HG03378 (cell line): ENCODE measurements around the gene EPHA10.

Experiments used
- ATAC-seq: cut with Tn5 transposase; IDR thresholded peaks from one replicate; pipeline ENCODE4 v1.9.1; 2021; ENCODE audit warnings: mild to moderate bottlenecking, moderate library complexity; ENCODE audit not compliant: unreplicated experiment

EPHA10 gene

DNA sequence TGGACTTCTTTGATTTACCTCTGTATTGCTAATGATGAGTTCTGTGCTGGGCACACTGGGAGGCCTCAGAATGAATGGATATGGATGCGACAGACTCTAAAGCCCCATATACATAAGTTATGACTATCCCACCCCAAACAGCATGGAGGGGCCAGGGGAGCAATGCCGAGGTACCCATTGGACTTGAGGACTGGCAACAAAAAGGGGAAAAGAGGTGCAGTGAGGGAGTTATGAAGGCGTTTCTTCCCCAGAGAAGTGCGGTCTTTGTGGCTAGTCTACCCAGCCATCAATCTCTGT is 87.8 kb downstream of the EPHA10 start:
- ATAC-seq, result no peak

- no peak for ATAC-seq
Measured at GRCh38 chr1:37676281-37677142, 88.4 kb downstream of the EPHA10 start.

- no peak for ATAC-seq
Measured at GRCh38 chr1:37673920-37674319, 91.0 kb downstream of the EPHA10 start.

DNA sequence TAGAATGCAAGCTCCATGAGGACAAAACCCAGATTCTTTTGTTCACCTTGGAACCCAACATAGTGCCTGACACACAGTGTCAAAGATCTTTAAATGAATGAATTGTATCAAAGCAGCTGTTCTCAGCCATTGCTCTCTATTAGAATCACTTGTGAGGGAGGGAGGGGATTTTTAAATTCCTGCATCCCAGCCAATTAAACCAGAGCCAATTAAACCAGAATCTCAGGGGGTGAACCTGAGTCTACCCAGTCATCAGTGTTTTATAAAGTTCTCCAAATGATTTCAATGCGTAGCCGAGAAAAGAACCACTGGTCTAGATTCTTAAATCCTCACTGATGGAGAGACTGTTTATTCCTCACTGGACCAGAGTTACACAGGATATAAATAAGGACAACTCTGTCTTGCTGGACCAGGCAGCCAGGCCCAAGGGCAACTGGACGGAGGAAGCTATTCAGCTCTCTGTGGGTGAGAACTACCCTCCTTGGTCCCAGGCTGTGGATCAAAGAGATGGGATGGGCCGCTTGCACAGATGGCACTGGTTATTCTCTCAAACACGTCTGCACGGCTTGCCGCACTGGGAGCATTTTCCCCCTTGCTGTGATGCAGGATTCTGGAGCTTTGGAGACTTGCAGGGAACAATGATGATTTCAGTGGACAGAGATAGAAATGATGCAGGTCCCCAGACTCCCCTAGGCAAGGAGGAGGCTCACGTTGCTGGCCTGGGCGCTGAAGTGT is 92.6 kb downstream of the EPHA10 start:
- ATAC-seq, result no peak

- no peak for ATAC-seq
Measured at GRCh38 chr1:37671261-37671660, 93.7 kb downstream of the EPHA10 start.

GRCh38 chr1:37670133-37670532 is 94.8 kb downstream of the EPHA10 start:
- no peak for ATAC-seq

DNA sequence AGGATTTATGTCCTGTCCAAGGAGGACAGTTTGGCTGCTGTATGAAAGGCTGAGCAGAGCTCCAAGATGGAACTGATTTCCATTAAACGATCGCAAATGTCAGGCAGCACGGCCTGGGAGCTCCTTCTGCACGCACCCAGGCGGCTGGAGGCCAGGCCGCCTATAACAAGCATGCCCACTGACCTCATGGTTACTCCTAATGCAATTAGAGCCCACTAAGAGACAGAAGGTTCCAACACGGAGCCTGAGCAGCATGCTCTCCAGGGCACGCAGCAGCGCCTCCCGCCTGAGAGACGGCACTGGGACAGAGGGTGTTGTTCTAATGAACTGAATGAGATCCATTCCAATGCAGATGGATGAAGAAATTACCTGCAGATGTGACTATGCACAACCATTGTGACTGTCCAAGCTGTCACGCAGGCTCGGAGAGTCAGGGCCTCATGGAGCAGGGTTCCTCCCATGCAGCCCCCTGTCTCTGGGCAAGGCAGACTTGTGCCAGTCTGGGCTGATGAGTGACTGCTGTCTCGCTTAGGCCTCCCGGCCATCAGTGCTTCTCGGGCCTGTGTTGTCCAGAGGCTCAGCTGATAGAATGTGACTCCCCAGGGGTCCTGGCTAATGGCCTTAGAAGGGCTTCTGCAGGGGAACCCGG is 97.8 kb downstream of the EPHA10 start:
- ATAC-seq, result no peak

- no peak for ATAC-seq
Measured at GRCh38 chr1:37666241-37666867, 98.6 kb downstream of the EPHA10 start.
